Vagina (tissue), 2 donors: ENCODE measurements around the gene TANGO2. TPM values are rescaled to one million over a fixed set of nuclear protein-coding genes. Genes with fewer than 3 reads are reported as not detected.
A peak's percentile ranks its signal among the peaks of the same experiment; 100 is the strongest.

ENCODE experiments used
- DNase-seq, 2 donors: peaks; one replicate each; pipeline ENCODE4 v3.0.0-alpha.2; 2017; ENCODE audit errors: extremely low spot score in 2 of 2
- H3K27ac ChIP-seq: fragments of 200-600 bp; sonication (generic); one replicate; pipeline ENCODE4 v1.5.1; 2019
- H3K27me3 ChIP-seq: fragments of 200-600 bp; sonication (generic); one replicate; pipeline ENCODE4 v1.5.1; 2019
- H3K36me3 ChIP-seq, 2 donors: fragments of 200-600 bp; sonication (generic); one replicate each; pipeline ENCODE4 v1.5.1; 2017 to 2019
- H3K4me1 ChIP-seq: fragments of 200-600 bp; sonication (generic); one replicate; pipeline ENCODE4 v1.5.1; 2019
- H3K4me3 ChIP-seq, 2 donors: fragments of 200-600 bp; sonication (generic); 1 replicate in 1 of 2; 2 replicates in 1 of 2; pipeline ENCODE4 v1.5.1; 2016 to 2019
- H3K9me3 ChIP-seq: fragments of 200-600 bp; sonication (generic); one replicate; pipeline ENCODE4 v1.5.1; 2019
- CTCF ChIP-seq, 3 experiments: fragments of 450-650 bp in 2 of 3; fragments of 200-600 bp in 1 of 3; sonication (generic) in 1 of 3; IDR thresholded peaks; one replicate each; pipeline ENCODE4 v1.5.1; 2017 to 2019; ENCODE audit warnings: antibody characterized with exemption in 3 of 3, mild to moderate bottlenecking in 2 of 3, moderate library complexity in 2 of 3
- POLR2A ChIP-seq, 2 donors: fragments of 450-650 bp; IDR thresholded peaks; one replicate each; pipeline ENCODE4 v1.6.1; 2017; ENCODE audit warnings: antibody characterized with exemption in 2 of 2, mild to moderate bottlenecking in 2 of 2, moderate library complexity in 2 of 2
- POLR2AphosphoS5 ChIP-seq, 2 donors: sonication (generic); formaldehyde crosslinking; IDR thresholded peaks; one replicate each; pipeline ENCODE4 v1.9.0; 2017; ENCODE audit warnings: antibody characterized with exemption in 2 of 2, mild to moderate bottlenecking in 2 of 2, low read depth in 1 of 2; ENCODE audit not compliant: insufficient read depth in 1 of 2
- intact Hi-C: fragments of 100-400 bp; cut with DNase I; formaldehyde crosslinking; loops from one replicate; pipeline ENCODE4 v1.15.1; 2023
- total RNA-seq: library from RNA; depleted of rRNA; stranded (reverse); fragments of >200 nt; gene quantifications from one replicate; pipeline ENCODE4 v1.2.3, GENCODE V29; 2016

The TANGO2 gene
- total RNA-seq, 1 donor from 2014 or later: 21.4 TPM

DNA sequence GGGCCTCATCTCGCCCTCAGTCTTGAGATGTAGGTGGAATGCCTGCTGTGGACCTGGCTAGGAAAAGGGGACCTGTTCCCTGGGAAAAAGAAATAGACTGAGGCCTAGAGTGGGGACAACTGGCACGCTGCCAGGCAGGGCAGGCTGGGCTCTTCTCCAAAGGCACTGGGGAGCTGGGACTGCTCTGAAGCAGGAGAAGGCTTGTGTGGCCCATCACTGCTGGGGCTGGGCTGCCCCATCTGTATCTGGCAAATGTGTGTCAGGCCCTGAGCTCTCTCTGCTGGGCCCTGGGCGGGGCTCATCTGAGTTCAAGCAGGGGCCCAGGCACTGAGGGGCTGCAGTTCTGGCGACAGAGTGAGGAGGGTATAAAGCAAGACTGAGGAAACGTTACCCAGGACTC, 37.2 kb upstream of the TANGO2 start:
- DNase-seq: no peak
- no peaks in the 10 kb centered on the region for H3K9me3 ChIP-seq
- no peak overlapping the region for H3K4me3 ChIP-seq
- H3K36me3 ChIP-seq: peaks cover 0 to 17% of the 10 kb centered on the region in 2 donors
- H3K27ac ChIP-seq: no peak overlapping the region
- H3K4me1 ChIP-seq: peaks cover 32% of the 10 kb centered on the region
- H3K27me3 ChIP-seq: no peaks in the 10 kb centered on the region
- intact Hi-C loops: no loop called here
- TF ChIP-seq POLR2AphosphoS5 (IDR thresholded peaks at IDR 0.05; ENCODE audit: insufficient read depth in 1 of 2, low read depth in 1 of 2) (no peak), POLR2A (IDR thresholded peaks at IDR 0.05) (no peak), CTCF (IDR thresholded peaks at IDR 0.05) (no peak)

DNA sequence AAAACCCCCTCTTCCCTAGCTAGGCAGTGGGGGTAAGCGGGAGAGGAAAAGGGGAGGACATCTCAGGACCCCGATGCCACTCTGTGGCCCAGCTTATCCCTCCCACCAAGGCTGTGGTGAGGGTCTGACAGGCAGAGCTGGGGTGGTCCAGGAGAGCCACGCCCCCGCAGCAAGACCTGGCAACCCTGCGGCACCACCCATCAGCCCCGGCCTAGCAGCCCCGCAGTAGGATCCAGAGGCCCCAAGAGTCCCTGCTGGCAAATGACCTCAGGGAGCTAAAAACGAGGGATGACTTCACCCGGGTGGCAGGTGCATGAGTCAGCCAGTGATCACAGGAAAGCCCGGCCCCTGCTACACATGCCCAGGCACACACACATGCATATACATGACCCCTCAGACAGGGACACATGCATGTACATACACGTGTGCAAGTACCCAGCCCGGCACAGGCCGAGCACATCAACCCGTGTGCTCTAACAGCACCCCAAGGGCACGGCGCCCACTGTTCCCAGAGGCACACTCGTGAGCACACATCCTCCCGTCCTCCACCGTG, 36.6 kb upstream of the TANGO2 start:
- peaks cover 32% of the 10 kb centered on the region for H3K4me1 ChIP-seq
- no peak overlapping the region for H3K27ac ChIP-seq
- DNase-seq: no peak

GRCh38 chr22:19984851-19985811, 35.8 kb upstream of the TANGO2 start:
- Histone ChIP-seq H3K9me3 (no peaks in the 10 kb centered on the region), H3K4me1 (peaks cover 32% of the 10 kb centered on the region), H3K27ac (no peak overlapping the region), H3K4me3 (no peak overlapping the region), H3K27me3 (no peaks in the 10 kb centered on the region), H3K36me3 (peaks cover 0 to 13% of the 10 kb centered on the region in 2 donors)
- TF ChIP-seq POLR2A (IDR thresholded peaks at IDR 0.05): no peak
- TF ChIP-seq CTCF (IDR thresholded peaks at IDR 0.05): no peak
- TF ChIP-seq POLR2AphosphoS5 (IDR thresholded peaks at IDR 0.05; ENCODE audit: insufficient read depth in 1 of 2, low read depth in 1 of 2): no peak
- DNase-seq: no peak
- intact Hi-C loops: no loop called here

More for the DNA sequence above, 36.6 kb upstream of the TANGO2 start:
- intact Hi-C loops: no loop called here
- H3K9me3 ChIP-seq: no peaks in the 10 kb centered on the region
- H3K27me3 ChIP-seq: no peaks in the 10 kb centered on the region
- no peak overlapping the region for H3K4me3 ChIP-seq
- H3K36me3 ChIP-seq: peaks cover 0 to 16% of the 10 kb centered on the region in 2 donors
- TF ChIP-seq CTCF (IDR thresholded peaks at IDR 0.05): no peak
- no peak for TF ChIP-seq POLR2A (IDR thresholded peaks at IDR 0.05)
- no peak for TF ChIP-seq POLR2AphosphoS5 (IDR thresholded peaks at IDR 0.05; ENCODE audit: insufficient read depth in 1 of 2, low read depth in 1 of 2)

DNA sequence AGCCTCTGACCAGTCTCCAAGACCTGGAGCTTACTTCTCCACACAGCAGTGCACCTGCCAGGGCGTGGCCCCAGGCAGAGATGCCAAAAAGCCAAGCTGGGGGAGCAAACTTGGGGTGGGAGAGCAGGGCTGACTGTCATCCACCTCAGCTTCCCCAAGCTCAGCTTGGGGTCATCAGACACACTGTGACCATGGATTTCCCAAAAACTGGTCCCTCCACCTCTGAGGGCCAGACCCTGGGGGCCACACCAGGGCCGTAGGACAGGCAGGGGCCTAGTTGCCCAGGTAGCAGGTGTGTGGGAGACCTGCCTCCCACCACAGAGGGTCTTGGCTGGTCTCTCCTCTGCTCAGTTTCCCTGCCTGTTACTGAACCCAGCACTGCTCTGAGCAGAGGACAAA, 34.9 kb upstream of the TANGO2 start:
- no peak for DNase-seq
- Histone ChIP-seq H3K27me3 (no peaks in the 10 kb centered on the region), H3K9me3 (no peaks in the 10 kb centered on the region), H3K4me3 (peak overlapping the region; percentile 57), H3K27ac (peak overlapping the region; percentile 62), H3K36me3 (peaks cover 0 to 6% of the 10 kb centered on the region in 2 donors), H3K4me1 (peaks cover 32% of the 10 kb centered on the region)
- no peak for TF ChIP-seq POLR2AphosphoS5 (IDR thresholded peaks at IDR 0.05; ENCODE audit: insufficient read depth in 1 of 2, low read depth in 1 of 2)
- TF ChIP-seq CTCF (IDR thresholded peaks at IDR 0.05): no peak
- no peak for TF ChIP-seq POLR2A (IDR thresholded peaks at IDR 0.05)
- intact Hi-C loops: no loop called here
